Fibroblast of villous mesenchyme (primary cell): ENCODE measurements around the gene CXCR5. TPM values are rescaled to one million over a fixed set of nuclear protein-coding genes. Genes with fewer than 3 reads are reported as not detected.

Experiments
- DNase-seq: peaks from one replicate; pipeline ENCODE4 v3.0.0-alpha.2; 2010; ENCODE audit warnings: low read depth
- H3K4me3 ChIP-seq: 2 replicates; pipeline ENCODE4 v1.5.1; 2011; ENCODE audit warnings: low read depth, mild to moderate bottlenecking, low read length
- CTCF ChIP-seq: IDR thresholded peaks from 2 replicates; pipeline ENCODE4 v1.5.1; 2012; ENCODE audit warnings: low read depth, mild to moderate bottlenecking, low read length; ENCODE audit not compliant: insufficient read depth
- total RNA-seq: library from RNA; depleted of rRNA; stranded (reverse); fragments of >200 nt; gene quantifications from 2 replicates; pipeline ENCODE4 v1.2.3, GENCODE V29; 2012

The CXCR5 gene
- total RNA-seq, 1 donor: not detected

DNA sequence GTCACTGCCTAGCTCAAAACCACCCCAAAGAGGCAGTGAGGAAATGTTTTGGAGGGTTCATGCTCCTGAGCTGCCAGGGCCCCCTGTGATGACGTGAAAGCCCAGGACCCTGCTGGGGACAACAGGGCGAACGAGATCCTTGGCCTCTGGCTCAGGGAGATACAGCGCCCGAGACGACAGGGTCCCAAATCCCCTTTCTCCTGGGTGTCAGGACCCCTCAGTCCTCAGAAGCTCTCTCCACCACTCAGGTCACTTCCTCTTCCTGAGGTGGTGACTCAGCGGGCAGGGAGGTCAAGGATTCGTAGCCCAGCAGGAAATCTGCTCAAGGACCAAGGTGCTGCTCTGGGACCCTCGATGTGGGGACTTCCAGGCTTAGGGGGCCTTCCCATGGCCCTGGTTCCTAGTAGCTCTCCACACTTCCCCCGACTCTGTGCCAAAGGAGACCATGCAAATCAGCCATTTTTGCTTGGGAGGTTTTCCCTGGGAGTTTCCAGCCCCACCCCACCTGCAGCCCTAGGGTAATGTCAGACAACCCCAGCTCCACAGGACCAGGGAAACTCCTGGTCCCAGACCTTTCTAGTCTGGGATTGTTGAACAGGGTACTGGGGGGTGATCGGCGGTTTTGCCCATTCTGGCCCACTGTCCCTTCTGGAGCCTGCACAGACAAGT, 29.2 kb downstream of the CXCR5 start:
- no peak for DNase-seq
- TF ChIP-seq CTCF: no peak
- no peak overlapping the region for H3K4me3 ChIP-seq

DNA sequence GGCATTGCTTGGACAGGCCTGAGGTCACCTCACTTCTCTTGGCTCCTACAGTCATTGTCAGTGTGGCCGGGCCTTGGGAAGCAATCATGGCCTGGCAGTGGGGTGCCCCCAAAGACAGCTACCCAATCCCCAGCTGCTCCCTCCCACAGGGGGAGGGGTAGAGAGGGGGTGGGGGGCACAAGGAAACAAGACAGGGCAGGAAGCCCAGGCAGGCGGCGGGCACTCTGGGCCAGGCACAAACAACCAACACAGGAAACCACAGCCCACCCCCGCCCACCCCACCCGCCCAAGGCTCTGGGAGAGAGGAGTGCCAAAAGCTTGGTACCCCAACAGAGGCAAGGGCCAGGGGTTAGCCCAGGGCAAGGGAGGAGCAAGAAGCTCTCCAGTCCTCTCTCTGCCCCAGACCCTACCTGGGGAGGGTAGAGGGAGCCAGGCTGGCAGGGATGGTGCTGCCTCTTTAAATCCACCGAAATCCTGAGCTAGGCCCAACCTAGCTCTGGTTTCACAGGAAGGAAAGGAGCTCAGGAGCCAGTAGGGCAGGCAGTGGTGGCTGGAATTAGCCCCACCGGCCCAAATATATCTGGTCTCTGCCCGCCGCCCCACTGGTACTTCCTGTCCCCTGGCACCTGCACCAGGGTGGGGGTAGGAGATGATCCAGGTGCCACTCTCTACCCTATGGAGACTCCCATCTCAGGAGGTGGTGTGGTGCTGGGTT, 29.9 kb downstream of the CXCR5 start:
- DNase-seq: no peak
- no peak for TF ChIP-seq CTCF
- no peak overlapping the region for H3K4me3 ChIP-seq

DNA sequence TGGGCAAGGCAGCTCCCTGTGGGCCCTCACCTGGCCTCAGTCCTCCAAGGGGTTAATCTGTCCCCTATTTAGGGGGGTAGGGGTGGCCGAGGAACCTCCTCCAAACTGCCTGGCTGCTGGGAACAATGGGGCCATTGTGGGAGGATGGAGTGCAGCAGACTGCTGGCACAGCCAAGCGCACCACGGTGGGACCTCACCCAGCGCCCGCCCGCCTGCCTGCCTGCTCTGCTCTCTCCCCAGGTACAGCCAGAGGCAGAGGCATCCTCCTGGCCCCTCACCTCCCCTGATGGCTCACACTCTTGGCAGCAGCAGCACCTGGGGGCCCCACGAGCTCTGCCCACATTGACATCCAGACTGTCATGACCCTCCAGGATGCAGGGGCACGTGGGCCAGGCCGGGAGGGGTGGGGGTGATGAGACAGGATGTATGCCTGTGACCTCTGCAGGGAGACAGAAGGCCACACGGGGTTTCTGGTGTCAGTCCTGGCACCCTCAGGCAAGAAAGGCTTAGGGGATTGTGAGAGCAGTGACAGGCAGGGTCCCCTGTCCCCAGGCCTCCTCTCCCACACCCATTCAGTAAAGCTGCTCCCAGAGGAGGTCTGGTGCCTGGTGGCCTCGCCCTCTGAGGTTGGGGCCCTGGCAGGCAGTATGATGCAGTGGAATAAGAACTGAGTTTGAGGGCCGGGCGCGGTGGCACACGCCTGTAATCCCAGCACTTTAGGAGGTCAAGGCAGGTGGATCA, 30.7 kb downstream of the CXCR5 start:
- no peak for DNase-seq
- H3K4me3 ChIP-seq: no peak overlapping the region
- no peak for TF ChIP-seq CTCF

- no peak for TF ChIP-seq CTCF
- DNase-seq: no peak
- H3K4me3 ChIP-seq: no peak overlapping the region
Observed at GRCh38 chr11:118914987-118915386, 31.3 kb downstream of the CXCR5 start.

- DNase-seq: no peak
- no peak for TF ChIP-seq CTCF
- no peak overlapping the region for H3K4me3 ChIP-seq
Observed at GRCh38 chr11:118915396-118915795, 31.7 kb downstream of the CXCR5 start.

DNA sequence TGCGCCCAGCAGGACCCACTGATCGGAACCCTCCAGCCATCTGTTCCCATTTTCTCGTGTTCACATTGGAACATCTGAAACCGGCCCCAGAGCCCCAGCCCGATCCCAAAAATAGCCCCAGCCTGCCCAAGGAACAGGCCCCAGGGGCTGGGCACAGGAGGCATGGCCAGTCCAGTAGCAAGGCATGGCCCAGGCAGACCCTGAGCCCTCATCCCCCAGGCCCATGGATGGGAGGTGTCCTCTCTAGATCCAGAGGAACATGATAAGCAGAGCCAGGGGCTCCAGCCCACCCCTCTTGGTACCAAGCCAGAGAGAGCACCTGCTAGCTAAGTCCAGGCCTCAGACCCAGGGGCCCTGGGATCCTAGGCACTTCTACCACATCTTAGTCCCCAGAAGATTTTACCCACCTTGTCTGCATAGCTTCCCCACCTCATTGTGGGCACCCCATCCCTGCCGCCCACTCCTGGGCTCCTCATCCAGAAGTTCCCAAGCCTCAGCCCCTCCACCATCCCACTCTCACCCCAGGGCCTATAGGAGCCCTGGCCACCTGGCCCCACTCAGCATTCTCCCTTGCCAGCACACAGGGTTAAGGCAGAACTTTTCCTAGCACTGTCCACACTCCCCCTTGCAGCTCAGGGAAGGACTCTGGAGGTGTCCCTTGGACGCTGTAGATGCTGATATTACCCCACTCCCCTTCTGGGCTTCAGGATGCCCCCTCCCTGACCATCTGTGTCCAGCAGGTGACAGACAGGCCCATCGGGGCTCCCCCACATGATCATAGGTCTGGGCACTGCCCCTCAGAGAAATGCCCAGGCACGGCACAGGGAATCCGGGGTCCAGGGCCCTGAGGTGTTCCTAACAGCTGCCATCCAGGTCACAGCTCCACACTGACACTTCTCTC, 32.5 kb downstream of the CXCR5 start:
- peak overlapping the region; percentile 31 for H3K4me3 ChIP-seq
- DNase-seq: no peak
- no peak for TF ChIP-seq CTCF
